Ramos (cell line): ENCODE data around the gene ACOXL.

Experiments
- in situ Hi-C: fragments of 300-500 bp; cut with MboI; formaldehyde crosslinking; loops from one replicate; pipeline ENCODE4 v1.14.3; 2022; ENCODE audit warnings: low sequenced_read_pairs; ENCODE audit not compliant: unreplicated experiment

The ACOXL gene

DNA sequence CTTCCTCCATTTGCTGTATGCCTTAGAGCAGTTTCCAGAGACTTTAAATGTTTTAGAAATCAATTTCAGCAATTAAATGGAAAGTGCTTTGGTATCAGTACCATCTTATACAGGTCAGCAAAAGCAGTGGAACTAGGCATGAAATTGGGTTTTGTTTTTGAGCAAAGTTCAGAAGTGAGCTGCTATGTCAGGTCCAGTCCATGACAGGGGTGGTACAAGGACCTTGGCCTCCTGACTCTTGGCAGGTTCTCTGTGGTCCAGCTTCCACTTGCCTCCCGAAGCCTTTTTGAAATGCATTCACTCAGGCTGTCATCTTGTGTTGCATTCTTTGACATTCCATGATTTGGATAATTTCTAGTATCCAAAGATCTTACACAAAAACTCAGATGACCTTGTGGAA is 159.3 kb downstream of the ACOXL start:
- in situ Hi-C loops: no loop called here

DNA sequence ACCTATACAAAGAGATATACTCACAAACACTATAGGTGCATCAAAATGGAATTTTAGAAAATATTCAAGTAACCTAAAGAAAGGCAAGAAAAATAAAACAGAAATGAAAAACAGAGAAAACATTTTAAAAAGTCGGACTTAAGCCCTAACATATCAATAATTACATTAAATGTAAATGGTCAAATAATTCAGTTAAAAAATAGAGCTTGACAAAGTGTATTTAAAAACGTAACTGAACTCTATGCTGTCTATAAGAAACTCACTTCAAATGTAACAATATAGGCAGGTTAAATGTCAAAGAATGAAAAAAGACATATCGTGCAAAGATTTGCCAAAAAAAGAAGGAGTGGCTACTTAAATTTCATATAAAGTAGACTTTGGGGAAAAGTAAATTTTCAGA is 163.9 kb downstream of the ACOXL start:
- in situ Hi-C loops: no loop called here

DNA sequence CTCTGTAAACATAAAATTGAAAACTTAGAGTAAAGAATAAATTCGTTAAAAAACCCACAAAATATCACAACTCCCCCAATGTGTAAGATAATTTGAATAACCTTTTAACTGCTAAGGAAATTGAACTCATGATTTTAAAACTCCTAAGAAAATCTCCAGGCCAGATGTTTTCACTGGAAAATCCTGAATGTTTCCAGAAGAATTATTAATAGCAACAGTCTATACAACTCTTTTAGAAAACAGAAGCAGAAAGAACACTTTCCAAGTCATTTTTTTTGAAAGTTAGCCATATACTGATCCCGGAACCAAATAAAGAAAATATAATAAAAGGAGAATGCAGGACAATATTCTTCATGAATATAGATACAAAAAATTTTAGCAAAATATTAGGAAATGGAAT is 165.6 kb downstream of the ACOXL start:
- in situ Hi-C loops: no loop called here

DNA sequence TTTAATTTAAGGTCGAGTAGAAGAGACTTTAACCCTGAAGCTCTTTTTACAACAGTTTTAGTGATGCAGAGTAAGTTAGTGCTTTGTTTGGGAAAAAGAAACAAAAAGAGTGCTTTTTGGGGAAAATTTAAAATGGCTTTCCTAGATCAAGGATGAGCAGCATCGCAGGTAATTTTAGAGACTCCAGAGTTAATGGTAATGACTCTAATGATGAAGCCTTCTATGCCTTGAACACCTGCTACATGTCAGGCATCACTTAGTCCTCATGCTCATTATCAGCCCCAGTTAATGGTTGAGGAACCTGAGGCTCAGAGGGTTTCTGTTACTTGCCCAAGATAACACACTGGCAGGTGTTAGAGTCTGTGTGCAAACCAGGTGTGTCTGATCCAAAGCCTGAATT is 167.8 kb downstream of the ACOXL start:
- in situ Hi-C loops: no loop called here

DNA sequence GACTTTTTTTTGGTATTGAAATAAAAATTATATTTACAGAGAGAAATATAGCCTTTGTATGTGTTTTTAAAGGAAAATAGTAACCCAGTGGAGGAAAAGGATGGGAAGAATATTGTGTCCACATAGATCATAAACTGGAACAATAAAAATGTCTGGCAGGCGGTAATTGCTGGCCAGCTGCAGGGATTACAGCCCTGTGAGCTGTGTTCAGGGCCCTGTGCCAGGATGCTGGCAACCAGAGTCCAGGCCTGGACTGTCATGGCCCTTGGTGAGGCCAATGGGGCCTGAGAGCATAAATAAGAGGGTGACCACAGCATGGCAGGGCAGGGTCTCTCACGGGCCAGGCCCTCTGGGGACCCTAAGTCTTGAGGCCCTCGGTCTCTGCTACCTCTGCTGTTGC is 171.2 kb downstream of the ACOXL start:
- in situ Hi-C loops: no loop called here

DNA sequence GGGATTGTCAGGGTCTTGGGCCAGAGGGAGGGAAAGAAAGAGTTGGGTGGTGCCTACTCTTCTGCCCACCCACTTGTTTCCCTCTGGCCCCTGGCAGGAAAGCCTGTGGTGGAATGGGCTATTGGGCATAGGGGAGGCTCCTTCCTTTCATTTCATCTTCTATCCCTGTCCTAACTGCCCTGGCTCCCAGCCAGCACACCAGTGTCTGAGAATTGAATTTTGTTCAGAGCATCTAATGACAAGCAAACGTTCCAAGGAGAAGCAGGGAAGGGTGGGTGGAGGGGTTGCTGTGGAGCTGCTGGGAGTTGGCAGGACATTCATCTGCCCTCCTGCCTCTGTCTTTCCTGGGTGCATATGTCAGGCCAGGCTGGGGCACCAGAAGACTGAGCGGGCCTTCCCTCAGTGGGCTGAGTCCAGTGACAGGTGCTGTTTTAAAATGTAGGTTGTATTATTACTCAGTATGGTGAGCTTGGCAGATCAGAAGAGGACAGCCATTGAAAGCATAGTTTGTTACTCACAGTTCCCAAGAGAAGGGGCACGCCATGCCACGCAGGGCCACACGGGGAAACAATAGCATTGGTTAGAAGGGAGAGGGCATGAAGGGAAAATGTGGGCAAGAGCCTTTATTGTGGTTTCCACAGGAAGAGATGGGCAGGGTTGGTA is 171.9 kb downstream of the ACOXL start:
- in situ Hi-C loops: no loop called here

DNA sequence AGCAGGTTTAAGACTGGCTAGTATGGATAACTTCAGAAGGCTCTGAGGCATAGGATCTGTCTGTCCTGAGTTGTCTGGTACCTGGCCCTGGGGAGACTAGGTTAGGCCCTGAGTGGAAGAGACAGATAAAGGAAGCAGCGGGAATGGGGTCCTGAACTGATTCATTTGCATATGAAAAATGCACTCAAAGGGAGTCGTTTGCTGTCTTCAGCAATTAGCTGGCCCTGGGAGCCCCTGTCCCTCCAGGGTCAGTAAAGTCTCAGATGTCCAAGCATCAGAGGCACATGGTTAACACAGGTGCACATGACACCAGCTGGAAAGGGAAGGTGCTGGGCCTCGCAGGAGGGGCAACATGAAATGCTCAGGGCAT is 172.4 kb downstream of the ACOXL start:
- in situ Hi-C loops: no loop called here

DNA sequence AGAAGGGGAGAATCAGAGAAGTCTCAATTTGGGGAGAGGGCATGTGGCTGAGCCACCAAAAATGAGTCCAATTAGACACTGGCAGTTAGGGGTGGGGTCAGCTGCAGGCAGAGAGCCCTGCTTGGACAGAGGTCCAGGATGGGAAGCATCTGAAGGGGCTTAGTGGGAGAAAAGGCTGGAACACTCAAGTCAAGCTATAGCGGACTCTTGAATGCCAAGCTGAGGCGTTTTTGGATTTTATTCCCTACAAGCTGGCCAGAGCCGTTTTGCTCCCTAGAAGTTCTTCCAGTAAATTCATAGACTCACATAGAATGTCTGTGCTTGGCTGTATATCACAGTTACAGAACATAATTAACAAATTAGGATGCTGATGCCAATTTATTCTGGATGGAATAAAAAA is 172.8 kb downstream of the ACOXL start:
- in situ Hi-C loops: no loop called here

DNA sequence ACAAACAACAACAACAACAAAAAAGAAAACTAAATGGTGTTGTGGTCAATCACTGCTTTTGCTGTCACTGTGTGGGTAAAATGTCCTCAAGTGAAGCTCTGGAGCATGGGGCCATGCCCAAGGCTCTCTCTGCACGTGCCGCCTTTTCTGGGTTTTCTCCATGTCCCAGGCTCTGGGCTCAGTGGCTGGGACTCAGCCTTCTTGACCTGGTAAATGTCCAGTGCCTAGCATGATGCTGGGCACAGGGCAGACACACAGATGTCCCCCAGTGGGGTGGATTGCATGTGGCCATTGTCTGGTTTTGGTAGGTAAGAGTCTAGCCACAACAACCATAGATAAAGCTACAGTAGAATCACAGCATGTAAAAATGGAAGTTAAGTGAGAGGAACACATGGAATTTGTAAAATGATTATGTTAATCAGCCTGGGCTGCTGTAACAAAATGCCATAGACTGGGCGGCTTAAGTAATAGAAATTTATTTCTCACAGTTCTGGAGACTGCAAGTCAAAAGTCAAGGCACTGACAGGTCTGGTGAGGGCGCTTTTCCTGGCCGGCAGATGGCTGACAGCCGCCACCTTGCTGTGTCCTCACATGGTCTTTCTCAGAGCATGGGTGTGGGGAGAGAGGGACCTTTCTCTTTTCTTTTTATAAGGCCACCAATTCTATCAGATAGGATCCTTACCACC is 174.4 kb downstream of the ACOXL start:
- in situ Hi-C loops: no loop called here

DNA sequence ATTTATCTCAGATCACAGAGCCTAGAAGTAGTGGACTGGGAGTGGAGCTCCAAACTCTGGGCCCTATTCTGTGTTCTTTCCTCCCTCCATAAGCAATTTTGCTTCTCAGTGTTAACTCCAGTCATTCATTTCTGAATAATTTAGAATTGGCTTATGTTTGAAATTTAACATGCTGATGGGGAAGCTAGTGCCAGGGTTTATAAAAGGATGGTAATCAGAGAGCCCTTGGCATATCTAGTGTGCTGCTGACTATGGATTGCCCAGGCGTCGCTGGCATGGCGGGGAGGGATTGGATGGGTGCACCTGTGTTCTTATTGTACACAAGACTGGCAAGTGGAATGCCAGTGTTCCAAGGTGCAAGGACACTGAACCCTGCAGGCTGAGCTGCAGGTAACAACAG is 177.1 kb downstream of the ACOXL start:
- in situ Hi-C loops: no loop called here

DNA sequence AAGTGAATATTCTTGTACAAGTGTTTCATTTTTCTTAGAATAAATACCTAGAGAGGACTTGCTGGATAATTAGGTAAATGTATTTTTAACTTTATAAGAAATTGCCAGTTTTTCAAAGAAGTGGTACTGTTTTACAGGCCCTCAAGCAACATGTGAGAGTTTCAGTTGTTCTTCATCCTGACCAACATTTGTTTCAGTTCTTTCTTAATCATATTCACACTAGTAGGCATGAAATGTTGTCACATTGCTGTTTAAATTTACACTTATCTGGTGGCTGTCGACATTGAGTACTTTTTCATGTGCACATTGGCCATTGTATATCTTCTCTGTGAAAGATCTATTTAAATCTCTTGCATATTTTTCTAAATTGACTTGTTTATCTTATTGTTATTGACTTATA is 178.1 kb downstream of the ACOXL start:
- in situ Hi-C loops: no loop called here

DNA sequence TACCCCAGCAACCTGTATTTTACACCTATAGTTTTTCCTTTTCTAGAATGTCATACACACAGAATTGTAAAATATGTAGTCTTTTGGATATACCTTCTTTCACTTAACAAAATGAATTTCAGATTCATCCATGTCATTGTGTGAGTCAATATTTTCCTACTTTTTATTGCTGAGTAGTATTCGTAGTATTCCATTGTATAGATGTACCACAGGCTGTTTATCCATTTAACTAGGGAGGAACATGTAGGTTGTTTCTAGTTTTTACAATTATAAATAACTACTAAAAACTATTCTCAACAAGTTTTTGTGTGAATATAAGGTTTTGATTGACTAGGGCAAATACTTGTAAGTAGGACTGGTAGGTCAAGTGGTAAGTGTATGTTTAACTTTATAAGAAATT is 187.4 kb downstream of the ACOXL start:
- in situ Hi-C loops: no loop called here

DNA sequence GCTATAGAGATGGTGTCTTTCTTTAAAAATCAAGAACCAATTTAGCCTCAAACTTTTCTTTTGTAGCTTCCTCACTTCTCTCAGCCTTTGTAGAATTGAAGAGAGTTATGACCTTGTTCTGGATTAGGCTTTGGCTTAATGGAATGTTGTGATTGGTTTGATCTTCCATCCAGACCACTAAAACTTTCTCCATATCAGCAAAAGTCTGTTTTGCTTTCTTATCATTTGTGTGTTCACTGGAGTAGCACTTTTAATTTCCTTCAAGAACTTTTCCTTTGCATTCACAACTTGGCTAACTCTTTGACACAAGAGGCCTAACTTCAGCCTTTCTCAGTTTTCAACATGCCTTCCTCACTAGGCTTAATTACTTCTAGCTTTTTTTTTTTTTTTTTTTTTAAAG is 193.1 kb downstream of the ACOXL start:
- in situ Hi-C loops: no loop called here

DNA sequence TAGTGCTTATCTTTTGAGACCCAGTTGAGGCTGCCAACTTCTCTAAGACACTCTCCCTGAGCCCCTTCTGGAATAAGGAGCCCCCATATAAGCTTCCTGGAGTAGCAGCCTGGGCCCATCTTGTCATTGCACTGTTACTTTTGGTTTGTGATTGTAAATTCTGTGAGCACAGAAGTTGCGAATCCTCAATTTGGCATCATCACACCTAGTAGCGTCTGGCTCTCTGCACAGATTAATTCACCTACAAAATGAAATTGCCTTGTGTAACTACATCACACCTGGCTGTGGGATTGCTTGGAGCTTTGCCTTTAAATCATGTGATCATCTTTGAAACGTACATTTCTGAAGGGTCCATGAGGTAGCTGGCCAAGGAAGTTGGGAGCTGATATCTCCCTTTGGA is 195.2 kb downstream of the ACOXL start:
- in situ Hi-C loops: no loop called here

DNA sequence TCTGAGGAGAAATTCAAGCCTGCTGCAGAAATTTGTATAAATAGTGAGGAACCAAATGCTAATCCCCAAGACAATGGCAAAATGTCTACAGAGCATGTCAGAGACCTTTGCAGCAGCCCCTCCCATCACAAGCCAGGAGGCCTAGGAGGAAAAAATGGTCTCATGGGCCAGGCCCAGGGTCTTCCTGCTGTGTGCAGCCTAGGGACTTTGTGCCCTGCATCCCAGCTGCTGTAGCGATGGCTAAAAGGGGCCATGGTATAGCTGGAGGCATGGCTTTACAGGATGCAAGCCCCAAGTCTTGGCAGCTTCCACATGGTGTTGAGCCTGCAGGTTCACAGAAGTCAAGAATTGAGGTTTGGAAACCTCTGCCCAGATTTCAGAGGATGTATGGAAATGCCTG is 197.2 kb downstream of the ACOXL start:
- in situ Hi-C loops: no loop called here

DNA sequence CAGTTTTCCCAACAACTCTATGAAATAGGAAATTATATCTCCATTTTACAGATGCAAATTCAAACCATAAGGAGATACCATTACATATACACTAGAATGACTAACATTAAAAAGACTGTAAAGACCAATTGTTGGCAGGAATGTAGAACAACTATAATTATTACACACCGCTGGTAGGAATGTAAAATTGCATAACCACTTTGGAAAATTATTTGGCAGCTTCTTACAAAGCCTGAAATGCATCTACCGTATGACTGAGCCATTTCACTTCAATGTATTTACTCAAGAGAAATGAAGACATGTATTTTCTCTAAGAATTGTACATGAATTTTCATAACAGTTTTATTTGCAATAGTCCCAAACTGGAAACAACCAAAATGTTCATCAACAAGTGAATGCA is 199.3 kb downstream of the ACOXL start:
- in situ Hi-C loops: no loop called here

DNA sequence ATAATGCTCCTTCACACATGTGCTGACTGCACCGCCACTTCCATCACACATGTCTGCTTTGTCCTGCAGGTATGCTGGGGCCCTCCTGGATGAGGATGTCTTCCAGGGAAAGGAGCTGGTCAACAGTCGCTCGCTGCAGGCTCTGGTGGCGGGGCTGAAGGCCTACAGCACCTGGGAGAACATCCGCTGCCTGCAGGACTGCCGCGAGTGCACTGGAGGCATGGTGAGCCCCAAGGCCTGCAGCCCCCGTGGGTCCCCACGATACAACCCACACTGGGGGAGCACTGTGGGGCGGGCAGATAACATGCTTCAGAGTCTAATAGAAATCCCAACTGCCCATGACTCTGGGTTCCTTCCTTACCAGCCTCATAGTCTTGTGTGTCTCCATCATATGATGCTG is 201.0 kb downstream of the ACOXL start:
- in situ Hi-C loops: no loop called here

DNA sequence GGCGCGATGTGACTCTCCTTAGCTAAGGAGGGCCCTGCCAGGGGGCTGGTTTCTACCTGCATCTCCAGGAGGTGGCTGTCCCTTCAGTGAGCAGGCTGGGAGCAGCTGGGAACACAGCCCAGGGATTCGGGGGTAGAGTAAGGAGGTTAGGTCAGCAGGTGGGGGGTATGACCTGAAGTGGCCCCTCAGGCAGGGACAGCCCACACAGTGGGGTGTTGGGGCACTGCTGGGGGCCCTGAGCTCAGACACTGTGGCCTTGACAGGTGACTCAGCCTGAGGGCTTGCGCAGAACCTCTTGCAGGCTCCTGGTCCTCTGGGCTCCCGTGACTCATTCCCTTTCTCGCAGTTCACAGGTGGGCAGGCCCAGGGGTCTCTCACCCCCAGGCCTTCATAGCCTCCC is 202.6 kb downstream of the ACOXL start:
- in situ Hi-C loops: no loop called here

DNA sequence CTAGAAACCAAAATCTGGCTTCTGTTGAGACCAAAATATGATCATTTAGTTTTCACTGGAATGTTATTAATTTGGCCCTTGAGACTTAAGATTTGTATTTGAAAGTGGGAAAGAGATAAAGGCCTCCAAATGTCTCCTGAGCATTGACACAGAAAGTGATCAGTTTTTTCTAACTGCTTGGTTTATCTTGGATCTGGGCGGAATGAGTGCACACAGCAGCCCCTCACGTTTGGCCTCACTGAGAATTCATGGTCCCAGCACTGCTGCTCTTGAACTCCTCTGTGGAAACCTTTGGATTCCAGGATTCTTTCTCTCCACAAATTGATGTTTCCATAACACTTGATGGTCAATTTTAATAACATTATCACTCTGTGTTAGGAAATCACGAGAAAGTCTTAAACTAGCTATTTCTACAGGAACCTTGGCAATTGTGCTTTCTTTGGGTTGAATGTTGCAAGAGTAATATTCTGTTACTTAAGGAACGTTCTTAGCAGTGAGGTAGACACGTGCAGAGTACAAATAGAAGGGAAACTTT is 208.1 kb downstream of the ACOXL start:
- in situ Hi-C loops: no loop called here

DNA sequence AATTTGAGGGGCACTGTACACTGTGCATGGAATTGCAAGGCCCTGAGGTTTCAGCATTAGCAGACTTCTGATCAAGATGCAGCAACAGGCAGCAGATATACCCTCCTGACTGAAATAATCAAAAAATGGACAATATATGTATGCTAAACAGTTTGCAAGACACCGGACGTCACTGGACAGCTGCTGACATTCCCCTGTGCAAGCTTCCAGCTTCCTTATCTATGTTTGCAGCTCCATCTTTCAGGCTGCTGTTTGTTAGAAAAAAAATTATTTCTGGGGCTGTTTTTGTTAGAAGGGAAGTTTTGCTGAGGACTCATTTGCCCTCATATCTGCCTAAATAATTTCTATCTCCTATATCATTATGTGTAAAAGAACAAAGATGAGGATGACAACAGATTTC is 208.9 kb downstream of the ACOXL start:
- in situ Hi-C loops: no loop called here

DNA sequence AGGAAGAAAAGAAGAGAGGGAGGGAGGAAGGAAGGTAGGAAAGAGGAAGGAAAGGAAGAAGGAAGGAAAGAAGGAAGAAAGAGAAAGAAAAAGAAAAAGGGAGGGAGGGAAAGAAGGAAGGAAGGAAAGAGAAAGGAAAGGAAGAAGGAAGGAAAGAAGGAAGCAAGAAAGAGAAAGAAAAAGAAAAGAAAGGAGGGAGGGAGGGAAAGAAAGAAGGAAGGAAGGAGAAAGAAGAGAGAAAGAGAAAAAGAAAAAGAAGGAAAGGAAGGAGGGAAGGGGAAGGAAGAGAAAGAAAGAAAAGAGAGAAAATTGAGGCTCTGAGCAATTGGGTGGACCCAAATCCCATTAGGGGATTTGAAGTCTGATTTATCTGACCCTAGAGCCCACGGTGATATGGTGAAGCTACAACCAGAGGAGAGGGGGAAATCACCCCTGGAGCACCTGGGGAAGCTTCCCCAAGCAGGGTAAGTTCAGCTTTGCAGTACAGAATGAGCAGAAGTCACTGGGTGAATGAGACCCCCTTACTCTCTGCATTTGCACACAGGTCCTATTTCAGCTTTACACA is 210.8 kb downstream of the ACOXL start:
- in situ Hi-C loops: no loop called here

DNA sequence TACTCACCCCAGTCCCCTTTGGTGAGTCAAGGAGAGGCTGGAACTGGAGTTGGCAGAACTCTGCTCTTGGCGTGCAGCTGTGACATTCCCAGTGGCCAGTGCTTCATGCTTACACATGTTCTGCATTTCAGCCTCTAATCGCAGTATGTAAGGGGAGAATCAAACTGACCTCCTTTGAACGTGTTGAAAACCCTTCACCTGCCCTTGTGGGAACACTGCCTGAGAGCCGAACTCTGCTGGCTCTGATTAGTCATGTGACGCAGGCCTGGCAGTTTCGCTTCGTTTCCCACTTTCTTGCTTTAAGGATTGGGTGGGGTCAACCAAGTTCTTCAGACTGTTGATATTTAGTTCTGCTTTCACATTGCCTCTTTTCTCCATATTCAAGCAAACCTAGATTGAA is 214.5 kb downstream of the ACOXL start:
- in situ Hi-C loops: no loop called here
